22Rv1 (cell line): Measurements from ENCODE around the gene NEU4.

Experiments used
- CTCF ChIP-seq: fragments of 450-650 bp; IDR thresholded peaks from 2 replicates; pipeline ENCODE4 v1.5.1; 2017; ENCODE audit warnings: mild to moderate bottlenecking
- ZFX ChIP-seq: fragments of 450-650 bp; IDR thresholded peaks from 2 replicates; pipeline ENCODE4 v1.6.1; 2017; ENCODE audit warnings: antibody characterized with exemption, borderline replicate concordance

DNA sequence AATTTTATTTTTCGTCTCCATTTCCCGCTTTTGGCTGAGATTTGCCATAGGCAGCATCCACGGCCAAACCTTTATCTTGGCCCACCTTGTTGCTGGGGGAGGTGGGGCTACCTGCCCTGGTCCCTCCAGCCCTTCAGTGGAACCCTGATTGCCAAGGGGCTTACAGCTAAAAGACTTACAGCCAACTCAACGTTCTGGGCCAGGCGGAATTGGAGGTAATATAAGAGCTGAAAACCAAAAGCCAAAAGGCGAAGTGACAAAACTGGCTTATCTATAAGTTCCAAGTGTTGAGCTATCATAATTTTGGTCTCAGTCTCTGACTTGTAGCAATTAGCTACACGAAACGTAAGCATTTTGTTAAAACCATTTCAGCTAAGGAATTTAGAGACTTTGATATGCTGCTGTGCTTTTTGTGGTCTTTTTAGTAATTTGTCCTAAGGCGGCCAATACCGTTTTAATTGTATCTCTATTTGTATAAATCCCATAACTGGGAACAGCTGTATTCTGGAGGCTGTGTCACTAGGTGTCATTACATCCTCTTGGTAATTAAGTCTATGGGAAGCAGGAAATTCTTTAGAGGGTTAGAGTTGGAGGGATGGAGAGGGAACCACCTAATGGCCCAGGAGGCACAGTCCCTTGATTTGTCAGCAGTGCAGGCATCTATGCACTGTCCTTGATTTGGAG, 25.7 kb downstream of the NEU4 start:
- TF ChIP-seq CTCF (no peak), ZFX (no peak)
